GM19025 (cell line): Measurements from ENCODE around the gene OR14K1.
"Not testable (repeated sequence)": the region's sequence is repeated elsewhere in the genome, so short reads cannot be mapped to it uniquely, and the experiment has no call there.

Source experiments
- ATAC-seq: cut with Tn5 transposase; IDR thresholded peaks from one replicate; pipeline ENCODE4 v1.9.1; 2021; ENCODE audit warnings: mild to moderate bottlenecking, low read depth, moderate library complexity; ENCODE audit not compliant: unreplicated experiment

OR14K1 gene, protein sequence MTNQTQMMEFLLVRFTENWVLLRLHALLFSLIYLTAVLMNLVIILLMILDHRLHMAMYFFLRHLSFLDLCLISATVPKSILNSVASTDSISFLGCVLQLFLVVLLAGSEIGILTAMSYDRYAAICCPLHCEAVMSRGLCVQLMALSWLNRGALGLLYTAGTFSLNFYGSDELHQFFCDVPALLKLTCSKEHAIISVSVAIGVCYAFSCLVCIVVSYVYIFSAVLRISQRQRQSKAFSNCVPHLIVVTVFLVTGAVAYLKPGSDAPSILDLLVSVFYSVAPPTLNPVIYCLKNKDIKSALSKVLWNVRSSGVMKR

DNA sequence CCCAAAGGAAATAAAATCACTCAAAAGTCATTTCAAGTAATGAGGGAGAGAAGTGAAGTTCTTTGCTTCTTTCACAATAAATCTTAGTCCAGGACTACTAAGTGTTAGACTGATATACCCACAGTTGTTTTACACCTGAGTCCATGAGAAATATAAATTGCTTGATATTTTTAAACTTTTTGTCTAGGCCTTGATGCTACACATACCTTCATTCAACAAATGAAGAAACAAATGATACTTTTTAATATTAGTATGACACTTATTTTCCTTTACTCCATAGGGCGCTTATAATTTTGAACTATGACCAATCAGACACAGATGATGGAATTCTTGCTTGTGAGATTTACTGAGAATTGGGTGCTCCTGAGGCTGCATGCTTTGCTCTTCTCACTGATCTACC lies at the start of gene OR14K1:
Gene OR14K1, plus strand, starts transcription at position 301 of the 400 bp plus-strand sequence. Its CDS starts 0 bp downstream, at position 301.
- no peak for ATAC-seq

DNA sequence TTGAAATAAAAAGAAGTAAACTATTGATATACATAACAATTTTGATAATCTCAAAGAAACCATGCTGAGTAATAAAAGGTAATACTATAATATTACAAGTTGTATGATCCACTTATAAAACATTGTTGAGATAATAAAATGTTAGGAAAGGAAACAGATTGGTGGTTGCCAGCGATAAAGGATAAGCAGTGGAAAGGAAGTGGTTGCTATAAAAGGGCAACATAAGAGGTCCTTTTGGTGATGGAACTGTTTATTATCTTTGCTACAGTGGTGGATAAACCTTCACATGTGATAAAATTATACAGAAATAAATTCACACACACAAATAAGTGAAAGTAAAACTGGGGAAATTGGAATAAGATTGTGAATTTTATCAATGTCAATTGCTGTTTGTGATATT lies 37.1 kb upstream of the OR14K1 start:
- ATAC-seq: no peak

DNA sequence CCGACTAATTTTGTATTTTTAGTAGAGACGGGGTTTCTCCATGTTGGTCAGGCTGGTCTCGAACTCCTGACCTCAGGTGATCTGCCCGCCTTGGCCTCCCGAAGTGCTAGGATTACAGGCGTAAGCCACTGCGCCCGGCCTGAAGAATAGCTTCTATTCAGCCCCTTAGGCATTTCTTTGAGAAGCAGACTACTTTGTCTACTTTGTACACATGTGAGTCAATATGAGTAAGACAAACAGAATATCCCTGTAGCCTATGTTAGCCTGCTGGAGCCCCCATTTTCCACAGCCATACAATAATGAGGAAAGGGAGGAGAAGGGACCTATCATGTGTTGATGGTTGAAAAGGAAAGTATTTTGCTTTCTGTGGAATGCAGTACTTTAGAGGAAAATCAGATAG lies 27.7 kb upstream of the OR14K1 start:
- not testable (repeated sequence) for ATAC-seq

DNA sequence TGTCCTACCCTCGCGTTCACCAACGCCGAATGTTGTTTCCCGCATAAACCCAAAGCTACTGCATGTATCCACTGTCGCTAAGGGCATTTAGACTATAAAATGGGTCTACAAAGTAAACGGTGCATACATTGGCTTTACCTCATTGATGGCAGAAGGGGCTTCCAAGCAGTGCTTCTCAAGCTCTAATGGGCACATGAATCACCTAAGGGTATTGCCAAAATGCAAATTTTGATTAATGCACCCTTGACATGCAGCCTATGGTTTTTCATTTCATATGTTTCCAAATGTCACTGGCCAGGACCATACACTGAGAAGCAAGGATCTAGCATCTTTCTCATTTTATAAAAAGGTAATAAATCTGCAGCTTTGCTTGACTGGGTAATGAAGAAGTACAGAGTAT lies 24.7 kb upstream of the OR14K1 start:
- ATAC-seq: no peak

DNA sequence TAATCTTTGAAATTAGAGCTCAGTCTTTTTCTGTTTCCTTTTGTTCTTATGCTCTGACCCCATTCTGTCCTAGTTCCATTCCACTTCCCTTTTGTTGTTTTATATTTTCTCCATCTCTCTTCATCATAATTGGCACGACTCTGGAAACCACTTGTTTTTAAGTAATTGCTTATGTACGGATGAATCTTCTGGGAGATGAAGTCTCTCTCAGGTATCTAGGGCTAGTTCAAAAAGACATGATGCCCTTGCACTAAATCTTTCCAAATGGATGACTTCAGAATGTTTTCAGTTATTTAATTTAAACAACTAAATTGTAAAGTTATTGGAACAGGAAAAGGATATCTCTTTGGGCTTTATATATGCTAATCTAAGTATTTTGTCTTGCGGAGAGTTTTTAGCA lies 21.9 kb upstream of the OR14K1 start, which contains the start of gene OR6F1:
Gene OR6F1, minus strand, starts transcription at position 101 of the 400 bp plus-strand sequence. CDS start 3,891 bp downstream, outside the sequence.
- ATAC-seq: no peak

DNA sequence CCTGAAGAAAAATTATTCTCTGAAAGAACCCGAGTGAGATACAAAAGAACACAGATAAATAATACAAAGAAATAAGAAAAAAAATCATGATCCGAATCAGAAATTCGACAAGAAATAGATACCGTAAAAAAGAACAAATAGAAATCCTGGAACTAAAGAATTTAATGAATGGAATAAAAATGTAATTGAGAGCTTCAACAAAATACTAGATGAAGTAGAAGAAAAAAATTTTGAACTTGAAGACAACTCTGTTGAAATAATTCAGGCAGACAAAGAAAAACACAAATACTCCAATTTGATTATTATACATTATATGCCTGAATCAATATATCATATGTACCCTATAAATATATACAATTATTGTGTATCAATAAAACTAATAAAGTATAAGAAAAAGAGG lies 17.2 kb upstream of the OR14K1 start:
- no peak for ATAC-seq

DNA sequence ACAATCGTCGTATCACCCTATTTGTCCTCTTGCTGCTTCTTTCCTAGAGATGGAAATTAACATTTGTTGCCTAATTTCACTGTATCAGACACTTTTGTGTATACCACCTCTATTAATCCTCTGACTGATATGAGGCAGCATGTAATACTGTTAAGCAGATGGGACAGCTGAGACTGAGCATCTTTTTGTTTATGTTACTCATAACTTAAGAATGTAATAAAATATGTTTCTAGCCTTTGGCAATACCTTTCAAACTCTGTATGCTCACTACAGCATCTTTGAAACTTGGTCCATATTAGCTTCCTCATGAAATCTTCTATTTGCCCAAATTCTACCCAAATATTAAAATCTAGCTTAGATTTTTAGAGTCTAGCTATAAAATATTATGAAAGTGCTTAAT lies 2.3 kb downstream of the OR14K1 start:
- no peak for ATAC-seq

DNA sequence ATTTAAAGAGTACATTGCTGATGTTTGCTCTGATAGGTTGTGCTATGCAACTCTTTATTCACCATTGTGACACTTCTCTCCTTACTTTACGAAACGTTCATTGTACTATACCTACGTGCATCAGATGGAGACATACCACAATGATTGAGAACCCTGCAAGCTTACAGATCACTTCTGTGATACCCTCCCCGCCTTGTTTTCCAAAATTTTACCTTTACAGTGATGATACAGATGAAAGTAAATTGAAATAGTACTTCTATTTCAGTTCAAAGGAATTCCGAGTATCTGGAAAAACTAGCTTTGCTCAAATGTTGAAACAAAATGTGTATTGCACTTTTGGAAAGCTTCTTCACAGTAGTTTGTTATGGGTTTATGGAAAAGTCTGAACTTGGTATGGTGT lies 3.3 kb downstream of the OR14K1 start:
- ATAC-seq: no peak

DNA sequence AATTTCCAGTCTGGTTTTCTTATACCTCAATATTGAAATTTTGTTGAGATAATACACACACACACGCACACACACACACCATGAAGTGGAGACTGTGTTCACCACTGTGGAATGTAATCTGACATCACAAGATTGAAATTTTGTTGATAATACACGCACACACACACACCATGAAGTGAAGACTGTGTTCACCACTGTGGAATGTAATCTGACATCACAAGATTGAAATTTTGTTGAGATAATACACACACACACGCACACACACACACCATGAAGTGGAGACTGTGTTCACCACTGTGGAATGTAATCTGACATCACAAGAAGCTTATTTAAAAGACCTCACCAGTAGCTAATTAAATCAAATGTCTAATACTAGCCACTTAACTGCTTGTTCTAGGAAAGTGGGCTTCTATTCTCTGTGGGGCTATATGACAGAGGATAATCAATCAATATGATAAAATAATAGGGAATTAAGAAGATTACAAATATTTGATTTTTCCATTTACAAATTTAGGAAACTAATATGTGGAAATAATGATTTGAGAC lies 3.9 kb downstream of the OR14K1 start:
- ATAC-seq: not testable (repeated sequence)

DNA sequence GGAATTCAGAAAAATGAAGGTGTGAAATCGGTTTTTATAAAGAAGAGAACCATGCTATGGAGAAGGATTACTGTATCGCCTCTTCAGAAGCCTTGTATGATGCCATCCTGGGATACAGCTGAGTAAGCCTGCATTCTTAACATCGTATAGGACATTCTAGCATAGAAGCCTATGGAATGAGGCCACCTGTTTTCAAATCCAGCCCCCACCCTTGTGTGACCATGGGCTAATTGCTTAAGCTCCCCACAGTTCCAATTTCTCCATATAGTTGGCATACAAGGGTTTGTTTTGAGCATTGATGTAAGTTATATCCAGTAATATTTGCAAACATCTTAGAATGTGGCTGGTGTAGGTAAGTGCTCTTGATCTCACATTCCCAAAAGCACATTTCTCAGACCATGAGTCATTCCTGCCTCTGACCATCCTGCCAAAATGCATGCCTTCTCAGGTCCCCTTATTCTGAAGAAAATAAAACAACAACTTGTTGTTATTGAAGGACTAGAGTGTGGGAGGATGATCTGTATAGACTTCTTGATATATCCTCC lies 8.0 kb downstream of the OR14K1 start:
- no peak for ATAC-seq

DNA sequence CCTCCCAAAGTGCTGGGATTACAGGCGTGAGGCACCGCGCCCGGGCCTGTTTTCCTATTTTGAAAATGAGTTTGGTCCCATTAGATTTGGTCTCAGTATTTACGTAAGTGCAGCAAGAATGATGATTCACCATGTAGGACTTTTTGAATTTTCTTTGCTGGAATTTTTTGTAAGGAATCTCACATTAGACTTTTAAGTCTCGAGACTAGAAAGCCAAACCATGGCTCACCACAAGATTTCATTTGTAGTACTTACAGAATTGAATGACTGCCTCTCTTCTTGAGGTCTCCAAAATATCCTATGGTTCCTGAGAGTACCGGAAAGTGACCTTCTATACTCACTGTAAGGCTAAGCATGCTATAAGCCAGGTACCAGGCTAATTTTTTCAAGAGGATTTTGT lies 9.2 kb downstream of the OR14K1 start:
- no peak for ATAC-seq

DNA sequence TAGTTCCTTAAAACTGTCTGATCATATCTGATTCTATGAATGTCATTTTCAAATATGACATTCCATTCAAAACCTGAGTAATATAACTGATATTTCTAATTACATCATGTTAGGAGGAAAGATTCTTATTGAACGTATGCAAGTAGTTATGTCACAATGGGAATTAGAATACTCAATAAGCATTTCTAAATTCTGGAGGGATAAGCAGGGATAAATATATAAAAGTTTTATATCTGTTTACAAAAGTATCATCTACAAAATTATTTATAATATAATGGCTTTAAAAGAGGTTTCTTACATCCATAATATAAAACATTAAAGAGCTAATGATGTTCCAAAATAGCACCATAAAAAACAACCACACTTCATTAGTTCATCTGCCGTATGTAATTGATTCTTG lies 9.6 kb downstream of the OR14K1 start, which contains the start of gene OR14A2:
Gene OR14A2, minus strand, starts transcription at position 101 of the 400 bp plus-strand sequence.
- ATAC-seq: no peak

DNA sequence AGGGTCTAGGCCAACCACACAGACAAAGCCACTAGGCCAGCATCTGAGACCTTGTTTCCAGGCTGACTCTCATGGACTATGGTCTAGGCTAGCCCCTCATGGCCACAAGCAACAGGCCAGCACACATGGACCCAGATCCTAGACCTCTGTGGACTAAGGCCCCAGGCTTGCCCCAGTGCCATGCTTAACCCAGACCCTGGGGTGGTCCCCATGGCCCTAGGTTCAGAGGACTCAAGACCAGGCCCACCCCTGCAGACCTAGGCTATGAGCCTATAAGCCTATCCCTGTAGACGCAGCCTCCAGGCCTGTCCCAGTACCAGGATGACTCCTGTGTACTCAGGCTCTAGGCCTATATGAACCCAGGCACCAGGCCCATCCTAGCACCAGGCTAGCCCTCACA lies 11.5 kb downstream of the OR14K1 start:
- ATAC-seq: no peak

DNA sequence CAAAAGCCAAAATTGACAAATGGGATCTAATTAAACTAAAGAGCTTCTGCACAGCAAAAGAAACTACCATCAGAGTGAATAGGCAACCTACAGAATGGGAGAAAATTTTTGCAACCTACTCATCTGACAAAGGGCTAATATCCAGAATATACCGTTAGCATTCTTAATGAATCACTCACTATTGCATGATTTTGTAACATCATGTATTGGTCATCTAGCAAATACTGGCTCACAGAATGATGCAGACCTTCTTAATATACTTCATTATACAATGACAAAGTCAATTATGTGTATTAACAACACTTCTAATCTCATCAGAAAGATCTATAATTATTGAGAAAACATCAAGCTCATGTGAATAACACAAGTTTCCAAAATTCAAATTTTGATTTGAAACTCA lies 15.9 kb downstream of the OR14K1 start:
- ATAC-seq: not testable (repeated sequence)

DNA sequence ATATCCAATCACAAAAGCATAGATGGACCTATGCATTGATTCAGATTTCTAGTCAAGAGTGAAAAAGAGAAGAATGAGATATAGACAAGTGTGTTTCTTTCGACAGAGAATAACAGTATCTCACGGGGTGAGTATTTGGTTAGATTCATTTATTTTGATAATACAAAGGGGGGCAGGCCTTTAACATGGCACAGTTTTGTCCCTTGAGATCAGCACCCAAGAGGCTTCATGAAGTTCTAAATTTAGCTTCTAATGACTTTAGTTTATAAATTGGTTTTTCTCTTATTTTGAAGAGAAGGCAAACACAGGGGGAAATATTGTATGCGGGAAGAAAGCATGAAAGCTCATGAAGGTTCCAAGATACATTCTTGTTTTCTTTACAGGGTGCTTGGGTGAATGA lies 22.0 kb downstream of the OR14K1 start, which contains the start of gene OR1C1:
Gene OR1C1, minus strand, starts transcription at position 101 of the 400 bp plus-strand sequence. CDS start 2,150 bp downstream, outside the sequence.
- no peak for ATAC-seq

DNA sequence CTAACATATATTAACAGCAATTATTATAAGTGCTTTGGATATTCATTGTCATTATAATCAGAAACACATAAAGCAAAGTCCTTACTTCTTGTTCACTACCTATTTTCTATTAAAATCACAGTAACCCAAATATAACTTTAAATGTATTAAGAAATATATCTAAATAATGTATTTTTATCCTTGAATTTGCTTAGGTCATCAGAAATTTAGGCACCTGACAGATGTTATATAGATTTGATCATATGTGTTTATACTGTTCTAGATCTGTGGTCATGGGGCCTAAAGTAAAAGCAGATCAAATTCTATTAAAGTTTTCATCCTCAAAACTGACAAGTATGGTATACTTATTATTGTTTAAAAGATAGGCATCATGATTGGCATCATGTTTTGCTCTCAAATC lies 31.2 kb downstream of the OR14K1 start:
- no peak for ATAC-seq
